Measurements from ENCODE around the gene MNDA.

GRCh38 chr1:158809862-158810261 lies 21.3 kb upstream of the MNDA start:
- TF ChIP-seq EZH2 (IDR thresholded peaks at IDR 0.05) (no peak), POLR2AphosphoS5 (IDR thresholded peaks at IDR 0.05; ENCODE audit: borderline replicate concordance, low read depth, low read length) (no peak)

Measured in SK-N-MC (cell line).